Measurements from ENCODE around the gene CLPSL2.
"Not testable (repeated sequence)": the region's sequence is repeated elsewhere in the genome, so short reads cannot be mapped to it uniquely, and the experiment has no call there.

Gene CLPSL2

GRCh38 chr6:35776364-35777215 lies at the start of gene CLPSL2:
CLPSL2 (plus strand) TSS chr6:35776598; CDS start chr6:35776619, 21 bp downstream.
- DNase-seq: no peak

GRCh38 chr6:35727231-35727934 lies 49.0 kb upstream of the CLPSL2 start:
- no peak for DNase-seq

- DNase-seq: peak; percentile 92
Measured at GRCh38 chr6:35727935-35728682, 48.3 kb upstream of the CLPSL2 start.

- no peak for DNase-seq
Measured at GRCh38 chr6:35728683-35729678, 47.4 kb upstream of the CLPSL2 start.

- DNase-seq: no peak
Measured at GRCh38 chr6:35729722-35730121, 46.7 kb upstream of the CLPSL2 start.

GRCh38 chr6:35730745-35731413 lies 45.5 kb upstream of the CLPSL2 start:
- no peak for DNase-seq

GRCh38 chr6:35731414-35731735 lies 45.0 kb upstream of the CLPSL2 start:
- DNase-seq: peak; percentile 99

- DNase-seq: peak; percentile 97
Measured at GRCh38 chr6:35731736-35732532, 44.5 kb upstream of the CLPSL2 start.

- no peak for DNase-seq
Measured at GRCh38 chr6:35733633-35734032, 42.8 kb upstream of the CLPSL2 start.

- not testable (repeated sequence) for DNase-seq
Measured at GRCh38 chr6:35734319-35734718, 42.1 kb upstream of the CLPSL2 start.

GRCh38 chr6:35735452-35735851 lies 40.9 kb upstream of the CLPSL2 start:
- no peak for DNase-seq

- DNase-seq: peak; percentile 91
Measured at GRCh38 chr6:35736253-35736894, 40.0 kb upstream of the CLPSL2 start.

- DNase-seq: no peak
Measured at GRCh38 chr6:35736982-35737412, 39.4 kb upstream of the CLPSL2 start, which contains the start of gene ARMC12. ARMC12 (plus strand) TSS chr6:35737032; CDS start chr6:35737109, 77 bp downstream.

- no peak for DNase-seq
Measured at GRCh38 chr6:35737413-35738211, 38.8 kb upstream of the CLPSL2 start.

- DNase-seq: no peak
Measured at GRCh38 chr6:35739645-35740524, 36.5 kb upstream of the CLPSL2 start.

GRCh38 chr6:35742842-35743241 lies 33.6 kb upstream of the CLPSL2 start:
- DNase-seq: no peak

GRCh38 chr6:35745509-35745908 lies 30.9 kb upstream of the CLPSL2 start:
- no peak for DNase-seq

- DNase-seq: no peak
Measured at GRCh38 chr6:35746516-35746915, 29.9 kb upstream of the CLPSL2 start.
